HepG2 (cell line): Measurements from ENCODE around the gene ABAT. TPM values are rescaled to one million over a fixed set of nuclear protein-coding genes. Genes with fewer than 3 reads are reported as not detected.

Source experiments
- ARID5B ChIP-seq: IDR thresholded peaks from 2 replicates; pipeline ENCODE4 v1.4.0; 2020; ENCODE audit warnings: mild to moderate bottlenecking, missing genetic modification reagents
- FIP1L1 ChIP-seq: fragments of 200-400 bp; formaldehyde crosslinking; IDR thresholded peaks from 2 replicates; pipeline ENCODE4 v1.6.1; 2018; ENCODE audit warnings: low read depth, mild to moderate bottlenecking, low read length, moderate library complexity, borderline replicate concordance; ENCODE audit not compliant: insufficient read depth
- GFI1 ChIP-seq: sonication (generic); formaldehyde crosslinking; IDR thresholded peaks from 2 replicates; pipeline ENCODE4 v1.5.0; 2020; ENCODE audit warnings: missing genetic modification reagents, mild to moderate bottlenecking, borderline replicate concordance
- HNRNPL ChIP-seq: fragments of 200-400 bp; formaldehyde crosslinking; IDR thresholded peaks from 2 replicates; pipeline ENCODE4 v1.6.1; 2017; ENCODE audit warnings: mild to moderate bottlenecking, low read depth, low read length
- KAT7 ChIP-seq: IDR thresholded peaks from 2 replicates; pipeline ENCODE4 v1.6.1; 2018; ENCODE audit warnings: borderline replicate concordance, missing compliant biosample characterization
- KDM5B ChIP-seq: sonication (generic); formaldehyde crosslinking; IDR thresholded peaks from 2 replicates; pipeline ENCODE4 v1.4.0; 2020; ENCODE audit warnings: missing genetic modification reagents, mild to moderate bottlenecking, borderline replicate concordance
- MAFF ChIP-seq: IDR thresholded peaks from 2 replicates; pipeline ENCODE4 v1.6.1; 2011; ENCODE audit warnings: low read depth, low read length, improper control_type of control experiment
- NPAS2 ChIP-seq: sonication (generic); formaldehyde crosslinking; IDR thresholded peaks from 2 replicates; pipeline ENCODE4 v1.8.0; 2022; ENCODE audit warnings: mild to moderate bottlenecking, missing genetic modification reagents, borderline replicate concordance
- RBFOX2 ChIP-seq: fragments of 200-400 bp; formaldehyde crosslinking; IDR thresholded peaks from 2 replicates; pipeline ENCODE4 v1.6.1; 2017; ENCODE audit warnings: low read depth, mild to moderate bottlenecking, low read length
- RFXANK ChIP-seq: IDR thresholded peaks from 2 replicates; pipeline ENCODE4 v1.6.1; 2016
- SRY ChIP-seq: sonication (generic); formaldehyde crosslinking; IDR thresholded peaks from 2 replicates; pipeline ENCODE4 v1.8.0; 2022; ENCODE audit warnings: mild to moderate bottlenecking, missing genetic modification reagents
- XBP1 ChIP-seq: sonication (generic); formaldehyde crosslinking; IDR thresholded peaks from 2 replicates; pipeline ENCODE4 v1.5.0; 2020; ENCODE audit warnings: missing genetic modification reagents
- ZNF530 ChIP-seq: sonication (generic); formaldehyde crosslinking; IDR thresholded peaks from 2 replicates; pipeline ENCODE4 v1.5.0; 2020; ENCODE audit warnings: low read depth, mild to moderate bottlenecking, missing genetic modification reagents
- ZNF597 ChIP-seq: sonication (generic); formaldehyde crosslinking; IDR thresholded peaks from 2 replicates; pipeline ENCODE4 v1.5.0; 2020; ENCODE audit warnings: missing genetic modification reagents
- ZNF749 ChIP-seq: sonication (generic); formaldehyde crosslinking; IDR thresholded peaks from 2 replicates; pipeline ENCODE4 v1.8.0; 2022; ENCODE audit warnings: mild to moderate bottlenecking, missing genetic modification reagents, moderate library complexity, borderline replicate concordance
- ZNF792 ChIP-seq: IDR thresholded peaks from 2 replicates; pipeline ENCODE4 v1.6.1; 2016
- polyA plus RNA-seq, 8 experiments: library from polyadenylated mRNA; depleted of rRNA in 3 of 8; stranded (reverse) in 7 of 8; unstranded in 1 of 8; fragments of >200 nt; fragmentation: Illumina TruSeq in 4 of 8; extraction: Trizol in 4 of 8; gene quantifications; 2 replicates each; pipeline versions ENCODE4 v1.2.1 to v1.2.3, GENCODE V29; 2011 to 2016; ENCODE audit warnings: low read depth in 4 of 8, missing spikeins in 1 of 8, mixed read lengths in 1 of 8; ENCODE audit not compliant: insufficient read depth in 1 of 8
- total RNA-seq, 5 experiments: library from RNA; depleted of rRNA; stranded (reverse); fragments of >200 nt; fragmentation: Illumina TruSeq; extraction: Trizol; gene quantifications; 2 replicates each; pipeline ENCODE4 v1.2.3, GENCODE V29; 2016; ENCODE audit warnings: low read depth in 1 of 5
- TF ChIP-seq, protein P1 (sequence below): sonication (generic); formaldehyde crosslinking; conservative IDR thresholded peaks from 2 replicates; pipeline ENCODE4 v1.4.0; 2020; ENCODE audit warnings: mild to moderate bottlenecking, missing genetic modification reagents, moderate library complexity
- TF ChIP-seq, protein P2 (sequence below): sonication (generic); formaldehyde crosslinking; IDR thresholded peaks from 2 replicates; pipeline ENCODE4 v1.4.0; 2020; ENCODE audit warnings: mild to moderate bottlenecking, missing genetic modification reagents

The ABAT gene
- total and polyA plus RNA-seq, 2 of the 13 experiments (the other 11 are each of a cell fraction or from before 2014, with no cell fraction given) = 47.6 to 97.3 TPM

DNA sequence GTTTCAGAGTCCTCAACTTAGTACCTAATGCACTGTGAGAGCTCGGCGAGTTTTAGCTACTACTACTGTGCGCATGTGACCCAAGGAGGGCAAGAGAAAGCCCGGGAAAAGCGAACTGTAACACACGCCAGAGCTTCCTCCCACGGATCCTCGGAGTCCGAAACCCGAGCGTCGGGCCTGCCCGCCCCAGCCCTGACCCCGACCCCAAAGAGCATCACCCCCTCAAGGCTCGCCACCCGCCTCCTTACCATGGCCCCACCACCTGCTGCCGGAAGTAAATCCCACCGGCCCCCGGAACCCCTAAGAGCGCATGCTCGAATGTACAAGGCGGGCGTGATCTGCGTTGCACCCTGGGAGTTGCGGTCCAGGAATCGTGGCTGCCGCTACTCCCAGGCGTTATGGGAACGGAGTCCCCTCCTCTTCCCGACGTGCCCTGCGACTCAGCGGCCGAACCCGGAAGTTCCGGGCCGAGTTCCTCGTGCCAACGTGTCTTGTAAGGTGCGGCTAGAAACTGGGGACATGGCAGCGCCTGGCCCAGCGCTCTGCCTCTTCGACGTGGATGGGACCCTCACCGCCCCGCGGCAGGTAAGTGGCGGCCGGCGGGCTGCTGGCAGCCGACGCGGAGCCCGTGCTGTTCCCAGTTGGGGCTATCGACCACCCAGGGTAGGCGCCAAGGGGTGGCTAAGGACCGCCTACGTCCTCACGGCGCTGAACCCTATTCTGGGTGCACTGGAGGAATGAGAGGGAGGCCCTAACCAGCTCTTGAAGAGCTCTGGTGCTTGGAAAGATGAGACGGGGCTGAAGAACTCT lies 123.2 kb downstream of the ABAT start, which contains the start of the genes PMM2 and TMEM186 (continued):
- TF ChIP-seq XBP1 (peak; percentile 96), SRY (CRISPR knock-in tag) (peak; percentile 99), ZNF792 (CRISPR knock-in tag) (peak; percentile 92; the same call in 1 of the 2 replicates), HNRNPL (peak; percentile 82; the same call in 1 of the 2 replicates), ARID5B (CRISPR knock-in tag) (peak; percentile 83), RFXANK (0 out of 2 replicates have a peak, but pooled peaks have one; percentile 42), ZNF749 (CRISPR knock-in tag) (peak; percentile 98), NPAS2 (CRISPR knock-in tag) (0 out of 2 replicates have a peak, but pooled peaks have one; percentile 91), ZNF597 (no peak), KAT7 (CRISPR knock-in tag) (peak; percentile 91; the same call in 1 of the 2 replicates), FIP1L1 (peak; percentile 37; the same call in 1 of the 2 replicates), GFI1 (peak; percentile 86), MAFF (peak; percentile 9; the same call in 1 of the 2 replicates), RBFOX2 (peak; percentile 99), ZNF530 (CRISPR knock-in tag) (no peak; the same call in 1 of the 2 replicates), KDM5B (peak; percentile 100)
- TF ChIP-seq, protein P1, sequence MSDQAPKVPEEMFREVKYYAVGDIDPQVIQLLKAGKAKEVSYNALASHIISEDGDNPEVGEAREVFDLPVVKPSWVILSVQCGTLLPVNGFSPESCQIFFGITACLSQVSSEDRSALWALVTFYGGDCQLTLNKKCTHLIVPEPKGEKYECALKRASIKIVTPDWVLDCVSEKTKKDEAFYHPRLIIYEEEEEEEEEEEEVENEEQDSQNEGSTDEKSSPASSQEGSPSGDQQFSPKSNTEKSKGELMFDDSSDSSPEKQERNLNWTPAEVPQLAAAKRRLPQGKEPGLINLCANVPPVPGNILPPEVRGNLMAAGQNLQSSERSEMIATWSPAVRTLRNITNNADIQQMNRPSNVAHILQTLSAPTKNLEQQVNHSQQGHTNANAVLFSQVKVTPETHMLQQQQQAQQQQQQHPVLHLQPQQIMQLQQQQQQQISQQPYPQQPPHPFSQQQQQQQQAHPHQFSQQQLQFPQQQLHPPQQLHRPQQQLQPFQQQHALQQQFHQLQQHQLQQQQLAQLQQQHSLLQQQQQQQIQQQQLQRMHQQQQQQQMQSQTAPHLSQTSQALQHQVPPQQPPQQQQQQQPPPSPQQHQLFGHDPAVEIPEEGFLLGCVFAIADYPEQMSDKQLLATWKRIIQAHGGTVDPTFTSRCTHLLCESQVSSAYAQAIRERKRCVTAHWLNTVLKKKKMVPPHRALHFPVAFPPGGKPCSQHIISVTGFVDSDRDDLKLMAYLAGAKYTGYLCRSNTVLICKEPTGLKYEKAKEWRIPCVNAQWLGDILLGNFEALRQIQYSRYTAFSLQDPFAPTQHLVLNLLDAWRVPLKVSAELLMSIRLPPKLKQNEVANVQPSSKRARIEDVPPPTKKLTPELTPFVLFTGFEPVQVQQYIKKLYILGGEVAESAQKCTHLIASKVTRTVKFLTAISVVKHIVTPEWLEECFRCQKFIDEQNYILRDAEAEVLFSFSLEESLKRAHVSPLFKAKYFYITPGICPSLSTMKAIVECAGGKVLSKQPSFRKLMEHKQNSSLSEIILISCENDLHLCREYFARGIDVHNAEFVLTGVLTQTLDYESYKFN = peak; percentile 78
- TF ChIP-seq, protein P2, sequence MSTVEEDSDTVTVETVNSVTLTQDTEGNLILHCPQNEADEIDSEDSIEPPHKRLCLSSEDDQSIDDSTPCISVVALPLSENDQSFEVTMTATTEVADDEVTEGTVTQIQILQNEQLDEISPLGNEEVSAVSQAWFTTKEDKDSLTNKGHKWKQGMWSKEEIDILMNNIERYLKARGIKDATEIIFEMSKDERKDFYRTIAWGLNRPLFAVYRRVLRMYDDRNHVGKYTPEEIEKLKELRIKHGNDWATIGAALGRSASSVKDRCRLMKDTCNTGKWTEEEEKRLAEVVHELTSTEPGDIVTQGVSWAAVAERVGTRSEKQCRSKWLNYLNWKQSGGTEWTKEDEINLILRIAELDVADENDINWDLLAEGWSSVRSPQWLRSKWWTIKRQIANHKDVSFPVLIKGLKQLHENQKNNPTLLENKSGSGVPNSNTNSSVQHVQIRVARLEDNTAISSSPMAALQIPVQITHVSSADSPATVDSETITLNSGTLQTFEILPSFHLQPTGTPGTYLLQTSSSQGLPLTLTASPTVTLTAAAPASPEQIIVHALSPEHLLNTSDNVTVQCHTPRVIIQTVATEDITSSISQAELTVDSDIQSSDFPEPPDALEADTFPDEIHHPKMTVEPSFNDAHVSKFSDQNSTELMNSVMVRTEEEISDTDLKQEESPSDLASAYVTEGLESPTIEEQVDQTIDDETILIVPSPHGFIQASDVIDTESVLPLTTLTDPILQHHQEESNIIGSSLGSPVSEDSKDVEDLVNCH = peak; percentile 52; the same call in 1 of the 2 replicates
